LHCN-M2 (cell line): ENCODE results near the gene SLC39A7. TPM values are rescaled to one million over a fixed set of nuclear protein-coding genes. Genes with fewer than 3 reads are reported as not detected.

Experiments used
- DNase-seq: peaks from one replicate; pipeline ENCODE4 v3.0.0-alpha.2; 2012; ENCODE audit warnings: low read depth
- total RNA-seq: library from RNA; depleted of rRNA; stranded (reverse); fragments of >200 nt; gene quantifications from 2 replicates; pipeline ENCODE4 v1.2.3, GENCODE V29; 2014

The SLC39A7 gene
- total RNA-seq, 1 experiment from 2014 or later, result 104 TPM

DNA sequence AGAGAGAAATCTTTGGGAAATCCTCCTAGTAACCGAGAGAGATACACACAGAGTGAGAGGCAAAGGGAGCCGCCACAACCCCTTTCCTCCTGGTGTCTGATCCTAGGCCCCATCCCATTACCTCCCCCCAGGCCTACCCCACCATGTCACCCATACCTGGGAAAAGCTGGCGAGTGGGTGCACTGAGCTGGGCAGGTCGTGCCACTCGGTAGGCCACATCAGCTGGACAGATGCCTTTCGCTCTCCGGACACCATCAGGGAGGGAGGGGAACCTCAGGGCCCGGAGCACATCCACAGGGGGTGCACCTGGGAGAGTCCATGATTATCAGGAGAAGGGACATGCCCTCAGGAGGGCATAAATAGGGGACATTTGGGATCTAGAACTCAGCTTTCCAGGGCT is 11.5 kb upstream of the SLC39A7 start:
- no peak for DNase-seq

GRCh38 chr6:33189625-33190448 is 10.8 kb upstream of the SLC39A7 start:
- DNase-seq, result no peak

- DNase-seq, result no peak
Observed at GRCh38 chr6:33190504-33191107, 10.1 kb upstream of the SLC39A7 start.

DNA sequence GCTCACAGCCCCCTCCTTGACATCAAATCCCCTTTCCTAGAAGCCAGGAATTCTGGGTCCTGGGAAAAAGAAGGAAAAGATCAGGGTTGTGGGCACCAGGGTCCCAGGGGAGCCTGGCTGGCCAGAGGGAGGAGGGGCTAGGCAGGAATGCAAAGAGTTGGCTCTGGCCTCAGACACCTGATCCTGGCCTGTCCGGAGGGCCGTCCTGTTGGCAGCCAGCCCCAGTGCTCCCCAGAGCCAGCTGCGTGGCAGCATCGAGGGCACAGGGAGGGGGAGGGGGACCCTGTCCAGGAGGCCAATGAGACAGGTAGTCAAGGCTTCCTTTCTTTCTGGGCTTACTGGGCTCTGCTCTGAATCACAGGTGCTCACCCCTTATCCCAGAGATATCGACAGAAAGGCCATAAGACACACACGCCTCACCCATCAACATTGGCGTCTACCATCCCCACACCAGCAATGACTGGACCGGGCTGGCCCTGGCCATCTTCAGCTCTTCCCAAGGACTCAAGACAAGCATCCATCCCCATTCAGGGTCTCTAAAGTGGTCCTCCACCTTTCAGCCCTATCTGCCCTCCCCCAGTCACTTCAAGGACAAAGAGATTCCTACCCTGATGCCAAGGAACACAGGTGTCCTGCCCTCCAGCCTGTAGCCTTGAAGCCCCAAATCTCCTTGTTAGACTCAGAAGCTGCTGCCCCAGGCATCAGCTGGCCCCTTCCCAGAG is 9.1 kb upstream of the SLC39A7 start:
- DNase-seq, result peak; percentile 48

DNA sequence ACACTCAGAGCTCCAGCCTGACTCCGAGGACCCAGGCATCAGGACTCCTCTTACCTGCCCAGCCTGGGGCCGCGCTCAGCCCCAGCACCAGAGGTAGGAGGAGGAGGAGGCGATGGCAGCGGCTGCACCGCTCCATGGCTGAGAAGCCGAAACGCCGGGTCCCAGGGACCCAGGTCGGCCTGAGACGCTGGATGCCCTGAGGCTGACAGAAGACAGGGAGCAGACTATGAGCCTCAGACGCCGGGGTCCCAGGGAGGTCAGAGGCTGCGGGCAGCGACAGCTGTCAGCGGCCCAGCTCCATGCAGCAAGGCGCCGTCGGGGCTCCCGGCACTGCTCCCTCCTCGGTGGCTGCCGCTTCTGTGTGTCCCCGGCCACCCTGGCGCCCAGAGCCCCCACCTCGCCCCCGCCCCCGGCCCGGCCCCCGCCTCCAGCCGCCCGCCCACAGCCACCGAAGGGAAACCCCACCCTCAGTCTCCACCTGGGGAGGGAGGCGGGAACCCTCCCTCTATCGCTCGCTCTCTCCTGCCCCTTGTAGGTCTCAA is 8.5 kb upstream of the SLC39A7 start, which contains the start of gene COL11A2:
Gene COL11A2, minus strand, starts transcription at position 363 of the 542 bp plus-strand sequence. Its CDS starts 227 bp downstream, at position 136.
- no peak for DNase-seq

- no peak for DNase-seq
Observed at GRCh38 chr6:33192671-33193602, 7.7 kb upstream of the SLC39A7 start.

DNA sequence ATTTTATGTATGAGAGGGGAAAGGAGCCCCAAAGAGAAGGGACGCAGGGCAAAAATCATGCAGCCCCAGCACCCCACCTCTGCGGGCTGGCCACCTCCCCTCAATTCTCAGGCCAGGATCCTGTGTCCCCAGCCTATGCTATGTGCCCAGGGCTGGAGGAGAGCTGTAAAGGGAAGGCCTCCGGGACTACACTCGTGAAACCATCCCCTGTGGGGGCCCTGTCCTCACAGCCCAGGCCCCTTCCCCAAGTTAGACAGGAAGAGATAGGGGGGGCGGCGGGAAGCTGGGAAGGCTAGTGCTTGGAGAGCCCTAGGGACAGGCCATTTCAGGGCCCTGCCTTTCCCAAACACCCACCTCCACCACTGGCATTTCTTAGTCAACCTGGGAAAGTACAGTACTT is 7.0 kb upstream of the SLC39A7 start:
- no peak for DNase-seq

- no peak for DNase-seq
Observed at GRCh38 chr6:33194431-33194979, 6.2 kb upstream of the SLC39A7 start.

GRCh38 chr6:33195304-33196165 is 5.1 kb upstream of the SLC39A7 start:
- DNase-seq, result no peak

DNA sequence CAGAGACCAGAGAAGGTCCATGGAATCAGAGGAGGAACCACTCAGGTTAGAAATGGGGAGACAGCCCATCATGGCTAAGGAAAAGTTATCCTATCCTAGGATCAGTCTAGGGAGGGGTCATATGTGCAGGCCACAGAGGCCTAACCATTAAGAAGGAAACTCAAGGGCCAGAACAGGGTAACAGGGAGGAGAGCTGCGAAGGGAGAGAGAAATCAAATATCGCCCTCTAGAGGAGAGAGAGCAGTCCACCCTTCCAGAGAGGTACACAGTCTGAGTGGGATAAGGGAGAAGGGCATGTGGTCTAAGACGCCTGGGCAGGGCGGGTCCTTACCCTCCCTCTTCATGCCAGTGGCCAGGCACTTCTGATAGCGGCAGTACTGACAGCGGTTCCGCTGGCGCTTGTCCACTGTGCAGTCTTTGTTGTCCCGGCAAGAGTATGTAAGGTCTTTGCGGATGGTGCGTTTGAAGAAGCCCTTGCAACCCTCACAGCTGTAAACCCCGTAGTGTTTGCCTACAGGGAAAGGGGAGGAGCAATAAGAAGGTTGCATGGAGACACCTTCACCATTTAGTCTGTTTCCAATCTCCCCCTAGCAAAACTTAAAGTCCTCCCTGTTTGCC is 3.1 kb upstream of the SLC39A7 start:
- DNase-seq, result peak; percentile 74

DNA sequence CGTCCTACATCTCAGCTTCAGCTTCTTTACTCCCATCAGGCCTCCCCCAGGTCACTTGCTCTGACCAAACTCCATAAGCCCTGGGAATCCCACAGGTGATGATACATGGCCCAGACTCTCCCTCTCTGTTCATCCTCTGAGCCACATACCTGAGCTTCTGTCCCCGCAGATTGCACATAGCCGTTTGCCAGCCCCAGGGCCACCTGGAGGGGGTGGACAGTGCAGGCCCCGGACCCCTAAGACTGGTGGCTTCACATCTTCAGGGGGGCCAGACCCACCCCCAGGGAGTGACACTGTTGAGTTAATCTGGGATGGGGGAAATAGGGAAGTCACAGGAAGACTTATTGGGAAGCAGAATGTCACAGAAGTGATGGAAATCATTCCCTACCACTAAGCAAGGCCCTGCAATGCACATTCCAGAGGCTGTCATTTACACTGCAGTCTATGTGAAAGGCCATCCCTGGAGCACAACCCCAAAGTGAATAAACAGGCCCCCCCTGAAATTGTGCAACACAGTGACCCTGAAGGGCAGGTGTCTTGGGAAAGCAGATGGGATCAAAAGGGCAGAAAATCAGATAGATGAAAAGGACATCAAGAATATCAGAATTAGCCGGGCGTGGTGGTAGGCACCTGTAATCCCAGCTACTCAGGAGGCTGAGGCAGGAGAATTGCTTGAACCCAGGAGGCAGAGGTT is 2.4 kb upstream of the SLC39A7 start:
- no peak for DNase-seq

GRCh38 chr6:33198853-33199436 is 1.7 kb upstream of the SLC39A7 start:
- no peak for DNase-seq

DNA sequence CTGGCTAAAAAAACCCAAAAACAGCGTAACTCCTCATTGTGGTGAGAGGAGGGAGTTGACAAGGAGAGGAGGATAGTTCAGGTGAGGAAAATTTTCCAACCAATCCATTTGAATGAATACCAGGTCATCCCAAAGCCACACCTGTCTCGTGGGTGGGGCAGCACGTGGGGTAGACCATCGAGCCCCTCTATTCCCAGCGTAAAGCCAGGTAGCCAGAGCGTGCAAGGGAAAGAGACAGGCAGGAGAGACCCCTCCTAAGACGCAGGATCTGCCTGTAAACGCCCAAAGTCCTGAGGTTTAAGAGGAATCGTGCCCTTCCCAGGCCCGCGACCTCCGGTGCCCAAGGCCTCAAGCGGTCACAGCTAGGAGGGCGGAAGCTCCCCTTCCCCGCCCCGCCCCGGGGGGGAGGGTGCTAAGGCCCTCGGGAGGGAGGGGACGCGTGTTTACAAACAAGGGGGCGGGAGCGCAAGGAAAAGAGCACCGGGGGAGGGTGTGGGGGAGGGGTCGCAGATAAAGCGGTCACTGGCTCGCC is 914 bp upstream of the SLC39A7 start:
- peak; percentile 67 for DNase-seq

- DNase-seq, result no peak
Observed at GRCh38 chr6:33201147-33201545, 479 bp downstream of the SLC39A7 start.

DNA sequence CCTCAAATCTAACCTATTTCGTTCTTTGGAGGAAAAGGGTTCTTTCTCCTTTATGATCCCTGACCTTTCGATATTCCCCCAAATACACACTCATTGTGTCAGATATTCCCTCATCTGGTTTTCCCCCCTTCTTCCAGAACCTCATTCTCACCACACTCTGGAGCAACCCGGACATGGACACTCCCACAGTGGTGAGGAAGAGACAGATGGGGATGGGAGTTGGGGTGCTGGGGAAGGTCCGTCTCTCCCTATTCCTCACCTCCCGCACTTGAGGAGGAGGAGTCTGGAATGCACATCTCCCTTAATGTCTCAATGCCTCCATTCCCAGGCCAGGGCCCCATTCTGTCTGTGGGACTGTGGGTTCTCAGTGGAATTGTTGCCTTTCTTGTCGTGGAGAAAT is 1.3 kb downstream of the SLC39A7 start:
- DNase-seq, result no peak

DNA sequence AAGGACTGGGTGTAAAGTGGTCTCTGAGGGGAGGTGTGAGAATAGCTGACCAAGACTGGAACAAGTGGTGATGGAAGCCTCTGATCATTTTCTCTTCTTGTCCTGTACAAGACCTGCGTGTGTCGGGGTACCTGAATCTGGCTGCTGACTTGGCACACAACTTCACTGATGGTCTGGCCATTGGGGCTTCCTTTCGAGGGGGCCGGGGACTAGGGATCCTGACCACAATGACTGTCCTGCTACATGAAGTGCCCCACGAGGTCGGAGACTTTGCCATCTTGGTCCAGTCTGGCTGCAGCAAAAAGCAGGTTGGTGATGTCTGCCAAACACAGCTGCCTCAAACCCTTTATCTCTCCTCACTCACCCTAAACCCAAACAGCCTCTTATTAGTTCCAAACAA is 2.1 kb downstream of the SLC39A7 start:
- no peak for DNase-seq

GRCh38 chr6:33203443-33204164 is 2.9 kb downstream of the SLC39A7 start:
- no peak for DNase-seq

- no peak for DNase-seq
Observed at GRCh38 chr6:33204165-33204414, 3.4 kb downstream of the SLC39A7 start.
